ENCODE data around the gene WIPF1. TPM values are rescaled to one million over a fixed set of nuclear protein-coding genes. Genes with fewer than 3 reads are reported as not detected.

Gene WIPF1
- total and polyA plus RNA-seq, 2 of the 13 experiments (the other 11 are each of a cell fraction or from before 2014, with no cell fraction given), result 0.01 TPM; not detected in 1

GRCh38 chr2:174512345-174512744, 85.3 kb downstream of the WIPF1 start:
- WGBS (ENCODE audit: low lambda C conversion rate), result 13% methylated on average over 3 of the region's 3 CpGs

More at GRCh38 chr2:174512345-174512744, 85.3 kb downstream of the WIPF1 start:
- H3K79me2 ChIP-seq (ENCODE audit: insufficient read depth, low read length), result no peaks in the 10 kb centered on the region
- no peaks in the 10 kb centered on the region for H4K20me1 ChIP-seq (ENCODE audit: insufficient read depth, low read length)
- no TSS peak for BruUV-seq (replicated peaks)
- POLR2A ChIA-PET, result no interaction called here
- H3K4me2 ChIP-seq (ENCODE audit: low read depth, low read length), result no peak overlapping the region
- TF ChIP-seq TFAP4 (IDR thresholded peaks at IDR 0.05; ENCODE audit: borderline replicate concordance, low read depth) (no peak), DRAP1 (CRISPR knock-in tag; IDR thresholded peaks at IDR 0.05) (no peak), MYPOP (CRISPR knock-in tag; IDR thresholded peaks at IDR 0.05) (no peak), ZNF746 (CRISPR knock-in tag; IDR thresholded peaks at IDR 0.05) (no peak), ZNF7 (CRISPR knock-in tag; IDR thresholded peaks at IDR 0.05) (no peak)
- in situ Hi-C loops (cut with HindIII; ENCODE audit: extremely low pct_ligation_motif_present, low pct_unique_long_range_greater_than_20kb) (no loop called here), intact Hi-C loops (cut with micrococcal nuclease; ENCODE audit: unreplicated experiment) (no loop called here)
- H3K27ac ChIP-seq (ENCODE audit: extremely low read length, insufficient read depth, low read length), result no peak overlapping the region
- no peak overlapping the region for H3K9ac ChIP-seq (ENCODE audit: insufficient read depth, low read depth, low read length)
- DNase-seq (ENCODE audit: low spot score) (no peak), FAIRE-seq (no peak), ATAC-seq (no peak)
- H3K36me3 ChIP-seq (replicated peaks in 1 of 2; ENCODE audit: control insufficient read depth in 1 of 2, insufficient read depth in 2 of 2, low read length in 2 of 2), result no peaks in the 10 kb centered on the region
- CTCF ChIA-PET (ENCODE audit: low intra/inter-chr PET ratio, low total read pairs), result no interaction called here
- H3K4me3 ChIP-seq (replicated peaks in 1 of 3; ENCODE audit: insufficient read depth in 1 of 3, low read depth in 2 of 3, low read length in 3 of 3), result no peak overlapping the region
- no peaks in the 10 kb centered on the region for H3K27me3 ChIP-seq (ENCODE audit: control insufficient read depth in 1 of 2, insufficient read depth in 2 of 2, low read length in 2 of 2)
- H2AFZ ChIP-seq (ENCODE audit: low read length), result no peak overlapping the region
- no peaks in the 10 kb centered on the region for H3K4me1 ChIP-seq (ENCODE audit: insufficient read depth, low read length)
- H3K9me3 ChIP-seq (ENCODE audit: low read length), result peaks cover 51% of the 10 kb centered on the region
